GM12878 (cell line): ENCODE data around the gene GALNT9. TPM values are rescaled to one million over a fixed set of nuclear protein-coding genes. Genes with fewer than 3 reads are reported as not detected.
"Not testable (repeated sequence)": the region's sequence is repeated elsewhere in the genome, so short reads cannot be mapped to it uniquely, and the experiment has no call there.

Experiments
- ATAC-seq: fragments of 200-7000 bp; cut with Tn5 transposase; 3 replicates; pipeline ENCODE4 v1.9.1; 2020; ENCODE audit warnings: mild to moderate bottlenecking, moderate library complexity
- Bru-seq: library from RNA; stranded (reverse); fragments of 400-500 nt; gene quantifications from one replicate; lab custom pipeline; 2021; lab: Mats Ljungman, UMichigan
- BruChase-seq, 2 experiments: library from RNA; stranded (reverse); fragments of 400-500 nt; gene quantifications; one replicate each; lab custom pipeline; 2021; lab: Mats Ljungman, UMichigan
- BruUV-seq: library from RNA; stranded (reverse); fragments of 400-500 nt; replicated peaks from 2 replicates; lab custom pipeline; 2021; lab: Mats Ljungman, UMichigan
- CTCF ChIA-PET: fragments of 300-600 bp; sonication (Branson Sonifier 250); formaldehyde crosslinking; extraction: SDS; loops from one replicate; lab custom pipeline; 2021; ENCODE audit warnings: inconsistent platforms; lab: Yijun Ruan, JAX
- POLR2A ChIA-PET: fragments of 350-600 bp; formaldehyde crosslinking; extraction: SDS; loops from one replicate; lab custom pipeline; 2021; ENCODE audit warnings: inconsistent platforms; lab: Charles Lee
- RAD21 ChIA-PET: fragments of 300-600 bp; sonication (Branson Sonifier 250); formaldehyde crosslinking; loops from one replicate; lab custom pipeline; 2023; ENCODE audit warnings: antibody characterized with exemption; ENCODE audit not compliant: unreplicated experiment; lab: Charles Lee
- SMC1A ChIA-PET: fragments of 300-600 bp; sonication (Branson Sonifier 250); formaldehyde crosslinking; loops from one replicate; lab custom pipeline; 2023; ENCODE audit not compliant: unreplicated experiment, uncharacterized antibody; lab: Charles Lee
- DNase-seq: peaks from one replicate; pipeline ENCODE4 v3.0.0-alpha.2; 2011; ENCODE audit warnings: low read depth, low spot score
- FAIRE-seq: peaks from 3 replicates; lab custom pipeline; 2011; peaks lifted over from hg19 to GRCh38; lab: Jason Lieb, UNC
- H2AFZ ChIP-seq: 2 replicates; pipeline ENCODE4 v1.6.0; 2011; ENCODE audit warnings: low read depth, low read length, control low read depth; ENCODE audit not compliant: control insufficient read depth
- H3K27ac ChIP-seq: 2 replicates; pipeline ENCODE4 v1.5.1; 2011; ENCODE audit warnings: control low read depth; ENCODE audit not compliant: control insufficient read depth, insufficient read depth
- H3K27me3 ChIP-seq, 2 experiments: replicated peaks in 1 of 2; 2 replicates each; pipeline versions ENCODE4 v1.6.0 to v1.6.1; 2011; ENCODE audit warnings: low read length in 1 of 2; ENCODE audit not compliant: control insufficient read depth in 2 of 2, insufficient read depth in 2 of 2
- H3K36me3 ChIP-seq, 2 experiments: 2 replicates each; pipeline ENCODE4 v1.5.1; 2011; ENCODE audit warnings: low read length in 1 of 2; ENCODE audit not compliant: control insufficient read depth in 2 of 2, insufficient read depth in 2 of 2
- H3K4me1 ChIP-seq: 2 replicates; pipeline ENCODE4 v1.6.1; 2011; ENCODE audit warnings: mild to moderate bottlenecking, low read length, moderate library complexity, mixed read lengths; ENCODE audit not compliant: control insufficient read depth, insufficient read depth
- H3K4me2 ChIP-seq: 2 replicates; pipeline ENCODE4 v1.6.0; 2011; ENCODE audit warnings: control low read depth; ENCODE audit not compliant: control insufficient read depth, insufficient read depth
- H3K4me3 ChIP-seq: fragments of 200-600 bp; sonication (generic); 2 replicates; pipeline ENCODE4 v1.5.1; 2016
- H3K79me2 ChIP-seq: 2 replicates; pipeline ENCODE4 v1.6.0; 2011; ENCODE audit warnings: low read length; ENCODE audit not compliant: control insufficient read depth, insufficient read depth
- H3K9ac ChIP-seq: 2 replicates; pipeline ENCODE4 v1.8.0; 2011; ENCODE audit warnings: low read length, control low read depth, mixed read lengths; ENCODE audit not compliant: control insufficient read depth, insufficient read depth
- H3K9me3 ChIP-seq: replicated peaks from 3 replicates; pipeline ENCODE4 v1.5.1; 2011; ENCODE audit warnings: mild to moderate bottlenecking, low read length; ENCODE audit not compliant: control insufficient read depth, insufficient read depth
- H4K20me1 ChIP-seq: 2 replicates; pipeline ENCODE4 v1.6.0; 2011; ENCODE audit not compliant: control insufficient read depth, insufficient read depth
- BRCA1 ChIP-seq: IDR thresholded peaks from 2 replicates; pipeline ENCODE4 v1.6.1; 2011; ENCODE audit warnings: low read depth, low read length, improper control_type of control experiment
- REST ChIP-seq: IDR thresholded peaks from 2 replicates; pipeline ENCODE4 v1.6.1; 2012; ENCODE audit warnings: mild to moderate bottlenecking, low read depth, low read length
- WGBS: methylation state at CpG from one replicate; pipeline ENCODE4 v1.1.6; 2016; ENCODE audit warnings: low lambda C conversion rate; ENCODE audit not compliant: insufficient replicate concordance, insufficient coverage; ENCODE audit errors: missing lambda C conversion rate; 5-methylcytosine and 5-hydroxymethylcytosine counted together
- in situ Hi-C: fragments of 300-500 bp; cut with MboI; formaldehyde crosslinking; loops from 9 replicates; pipeline ENCODE4 v1.14.3; 2018; ENCODE audit warnings: mixed read lengths
- intact Hi-C: fragments of 100-400 bp; cut with micrococcal nuclease; formaldehyde crosslinking; loops from one replicate; pipeline ENCODE4 v1.14.2; 2022; ENCODE audit not compliant: unreplicated experiment
- long read RNA-seq, 2 experiments: library from polyadenylated mRNA; unstranded; transcript quantifications; one replicate each; pipeline ENCODE4 v2.0.0, GENCODE V29; 2019 to 2020
- polyA minus RNA-seq, 3 experiments: library from RNA; depleted of rRNA, polyadenylated mRNA; stranded (reverse); fragments of >200 nt; gene quantifications; 2 replicates each; pipeline ENCODE4 v1.2.3, GENCODE V29; 2011
- polyA plus RNA-seq, 11 experiments: library from polyadenylated mRNA; depleted of rRNA in 4 of 11; unstranded in 6 of 11; stranded (reverse) in 5 of 11; fragments of >200 nt; fragmentation: Nextera tagmentation in 4 of 11; fragmentation: Illumina TruSeq in 1 of 11; extraction: Ambion mirVana in 4 of 11; extraction: Trizol in 1 of 11; gene quantifications; 1 replicate in 1 of 11; 2 replicates in 10 of 11; pipeline versions ENCODE4 v1.2.1 to v1.2.3, GENCODE V29; 2011 to 2016; ENCODE audit warnings: inconsistent platforms in 2 of 11, missing spikeins in 2 of 11, low read depth in 1 of 11
- total RNA-seq, 4 experiments: library from RNA; depleted of rRNA in 3 of 4; stranded (reverse); fragments of >200 nt in 3 of 4; fragmentation: Illumina TruSeq in 1 of 4; extraction: Trizol in 1 of 4; gene quantifications; 2 replicates each; pipeline versions ENCODE4 v1.2.1 to v1.2.3, GENCODE V29; 2013 to 2021

The GALNT9 gene
- total RNA-seq (2013; cell fraction: nucleolus; rRNA removed), result not detected in 2 replicates
- not detected in 2 replicates for total RNA-seq (2014; rRNA removed)
- total RNA-seq (2014; rRNA removed; fragmentation: Illumina TruSeq; extraction: Trizol), result not detected in 2 replicates
- total RNA-seq (2021), result not detected in 2 replicates
- polyA plus RNA-seq (2011; ENCODE audit: low read depth), result not detected
- polyA plus RNA-seq (2011; rRNA removed), result 0.04 TPM in 1 of 2 replicates, not detected in the other
- 0.18 and 0.21 TPM in 2 replicates for polyA plus RNA-seq (2011; cell fraction: cytosol; rRNA removed)
- 0.31 TPM in 1 of 2 replicates, not detected in the other for polyA plus RNA-seq (2011; cell fraction: nucleus; rRNA removed)
- 0.22 TPM in 1 of 2 replicates, not detected in the other for polyA plus RNA-seq (2012)
- polyA plus RNA-seq (2014; fragmentation: Illumina TruSeq; extraction: Trizol), result not detected in 2 replicates
- not detected for polyA plus RNA-seq (2014; fragmentation: Nextera tagmentation; extraction: Ambion mirVana)
- polyA plus RNA-seq (2014; rRNA removed), result not detected in 2 replicates
- polyA plus RNA-seq (2016; fragmentation: Nextera tagmentation; extraction: Ambion mirVana), result not detected
- 0.29 TPM in 1 of 2 replicates, not detected in the other for polyA minus RNA-seq (2011; rRNA and poly(A)+ RNA removed)
- not detected in 2 replicates for polyA minus RNA-seq (2011; cell fraction: cytosol; rRNA and poly(A)+ RNA removed)
- not detected in 2 replicates for polyA minus RNA-seq (2011; cell fraction: nucleus; rRNA and poly(A)+ RNA removed)
- Bru-seq, nascent RNA, result not detected
- percentile 1 among the genes with signal in this experiment for BruChase-seq, experiment 1, labeled RNA remaining after a 6-hour chase
- not detected for BruChase-seq, experiment 2, labeled RNA remaining after a 2-hour chase
- long read RNA-seq, experiment 1, result 0 reads
- long read RNA-seq, experiment 2, result 0 reads

GRCh38 chr12:132329036-132329719 lies at the start of gene GALNT9:
Gene GALNT9 (minus strand): TSS chr12:132329589. CDS start chr12:132329203, 386 bp downstream.
- H3K4me3 ChIP-seq, result no peak within 1 kb of the TSS
- 45% methylated on average over 32 of the region's 86 CpGs for WGBS
- TF ChIP-seq BRCA1, result no peak
- TF ChIP-seq REST, result 0 out of 2 replicates have a peak, but pooled peaks have one; percentile 39
- TF ChIP-seq, all 136 proteins: peak for 1
- Histone ChIP-seq H4K20me1 (no peaks in the 10 kb centered on the region), H3K9ac (no peak within 1 kb of the TSS), H3K79me2 (no peaks in the 10 kb centered on the region), H3K36me3 (no peaks in the 10 kb centered on the region), H3K4me2 (no peak within 1 kb of the TSS), H3K27ac (no peak within 1 kb of the TSS), H3K27me3 (no peaks in the 10 kb centered on the region; a peak in 1 of 4 replicates), H2AFZ (no peak within 1 kb of the TSS), H3K9me3 (no peaks in the 10 kb centered on the region; the same call in 2 of the 3 replicates), H3K4me1 (no peaks in the 10 kb centered on the region)
- POLR2A ChIA-PET, result no interaction called here
- FAIRE-seq (no peak), ATAC-seq (no peak), DNase-seq (no peak)
- SMC1A ChIA-PET, result no interaction called here
- RAD21 ChIA-PET, result no interaction called here
- in situ Hi-C loops (no loop called here), intact Hi-C loops (no loop called here)
- CTCF ChIA-PET, result no interaction called here
- no TSS peak for BruUV-seq

GRCh38 chr12:132379057-132379456 lies 49.7 kb upstream of the GALNT9 start:
- H3K27ac ChIP-seq, POLR2A ChIA-PET, in situ Hi-C loops, H3K9me3 ChIP-seq, H3K79me2 ChIP-seq, H3K4me1 ChIP-seq, BruUV-seq, DNase-seq, H2AFZ ChIP-seq, H3K4me2 ChIP-seq, SMC1A ChIA-PET, intact Hi-C loops, H4K20me1 ChIP-seq, RAD21 ChIA-PET, FAIRE-seq, H3K9ac ChIP-seq, H3K36me3 ChIP-seq, H3K27me3 ChIP-seq, H3K4me3 ChIP-seq, ATAC-seq: not testable (repeated sequence)
- WGBS, result 47% methylated on average over 6 of the region's 6 CpGs
- CTCF ChIA-PET, result interaction anchor here (1.0 kb wide), 1 partner anchor 225 kb away, joined by 4 read pairs; no protein-coding TSS in a partner anchor
